ENCODE data around the gene MTR. TPM values are rescaled to one million over a fixed set of nuclear protein-coding genes. Genes with fewer than 3 reads are reported as not detected.
"Not testable (repeated sequence)": the region's sequence is repeated elsewhere in the genome, so short reads cannot be mapped to it uniquely, and the experiment has no call there.

MTR gene
- total RNA-seq, 1 experiment from 2014 or later, result 35.5 TPM

DNA sequence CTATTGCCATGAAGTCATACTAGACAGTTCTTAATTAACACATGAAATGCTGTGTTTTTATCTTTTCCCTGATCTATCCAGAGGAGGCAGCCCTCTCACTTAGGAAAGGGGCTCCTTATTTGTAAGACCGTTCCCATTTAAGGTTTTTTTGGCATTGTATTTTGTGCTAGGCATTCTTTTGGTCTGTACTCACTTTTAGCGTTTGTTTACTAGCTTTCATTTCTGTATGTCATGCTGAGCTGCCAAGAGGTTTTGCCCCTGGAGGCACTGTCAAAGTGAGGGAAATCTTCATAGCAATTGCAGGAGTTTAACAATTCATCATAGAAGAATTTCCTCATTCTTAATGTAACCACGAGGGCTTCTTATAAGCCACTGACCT, 59.5 kb downstream of the MTR start:
- Mint-ChIP-seq H3K27ac (no peak overlapping the region), H3K9me3 (no peaks in the 10 kb centered on the region), H3K4me3 (no peak overlapping the region), H3K27me3 (ENCODE audit: low read depth) (no peaks in the 10 kb centered on the region), H3K36me3 (ENCODE audit: insufficient read depth in 1 of 3, low read depth in 3 of 3) (peaks cover 18 to 44% (median 30%) of the 10 kb centered on the region in 3 experiments; a peak in 5 of 7 replicates), H3K4me1 (no peaks in the 10 kb centered on the region)
- DNase-seq, result no peak
- no CpG with 5 or more reads among the region's 3 CpGs for WGBS (ENCODE audit: extremely low coverage, insufficient read length, low lambda C conversion rate)
- H2BK5ac ChIP-seq (ENCODE audit: insufficient read length, low read length), result no peak overlapping the region
- no peak overlapping the region for H2BK15ac ChIP-seq (ENCODE audit: low read depth, low read length)
- H3K27me3 ChIP-seq (ENCODE audit: insufficient read depth, low read length), result no peaks in the 10 kb centered on the region
- no peak overlapping the region for H4K5ac ChIP-seq (ENCODE audit: insufficient read length, low read depth, low read length)
- H2AFZ ChIP-seq (ENCODE audit: low read length), result no peak overlapping the region
- no peaks in the 10 kb centered on the region for H3K23me2 ChIP-seq (ENCODE audit: insufficient read length, low read depth, low read length, poor library complexity, severe bottlenecking)
- H3K4me1 ChIP-seq (ENCODE audit: insufficient read depth, low read length), result no peaks in the 10 kb centered on the region
- H3T11ph ChIP-seq (ENCODE audit: low read length), result no peak overlapping the region
- H2BK120ac ChIP-seq (ENCODE audit: low read depth, low read length, poor library complexity, severe bottlenecking), result no peak overlapping the region
- H4K91ac ChIP-seq (ENCODE audit: insufficient read length, low read depth, low read length), result no peak overlapping the region
- no peak overlapping the region for H3K23ac ChIP-seq (ENCODE audit: insufficient read length, low read depth, low read length)
- no peak overlapping the region for H3K4me2 ChIP-seq (ENCODE audit: insufficient read depth, insufficient read length, low read length)
- no peak overlapping the region for H4K8ac ChIP-seq (replicated peaks; ENCODE audit: insufficient read length, low read depth, low read length)
- H4K20me1 ChIP-seq (ENCODE audit: control insufficient read depth, insufficient read depth, insufficient read length), result no peaks in the 10 kb centered on the region
- no peaks in the 10 kb centered on the region for H3K9me3 ChIP-seq (ENCODE audit: control insufficient read depth, low read depth, low read length)
- no peaks in the 10 kb centered on the region for H3K79me2 ChIP-seq (ENCODE audit: insufficient read depth, low read length)
- TF ChIP-seq, protein P1, sequence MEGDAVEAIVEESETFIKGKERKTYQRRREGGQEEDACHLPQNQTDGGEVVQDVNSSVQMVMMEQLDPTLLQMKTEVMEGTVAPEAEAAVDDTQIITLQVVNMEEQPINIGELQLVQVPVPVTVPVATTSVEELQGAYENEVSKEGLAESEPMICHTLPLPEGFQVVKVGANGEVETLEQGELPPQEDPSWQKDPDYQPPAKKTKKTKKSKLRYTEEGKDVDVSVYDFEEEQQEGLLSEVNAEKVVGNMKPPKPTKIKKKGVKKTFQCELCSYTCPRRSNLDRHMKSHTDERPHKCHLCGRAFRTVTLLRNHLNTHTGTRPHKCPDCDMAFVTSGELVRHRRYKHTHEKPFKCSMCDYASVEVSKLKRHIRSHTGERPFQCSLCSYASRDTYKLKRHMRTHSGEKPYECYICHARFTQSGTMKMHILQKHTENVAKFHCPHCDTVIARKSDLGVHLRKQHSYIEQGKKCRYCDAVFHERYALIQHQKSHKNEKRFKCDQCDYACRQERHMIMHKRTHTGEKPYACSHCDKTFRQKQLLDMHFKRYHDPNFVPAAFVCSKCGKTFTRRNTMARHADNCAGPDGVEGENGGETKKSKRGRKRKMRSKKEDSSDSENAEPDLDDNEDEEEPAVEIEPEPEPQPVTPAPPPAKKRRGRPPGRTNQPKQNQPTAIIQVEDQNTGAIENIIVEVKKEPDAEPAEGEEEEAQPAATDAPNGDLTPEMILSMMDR (conservative IDR thresholded peaks at IDR 0.05), result no peak
- H3K56ac ChIP-seq (ENCODE audit: insufficient read length, low read depth, low read length), result no peak overlapping the region
- no peak overlapping the region for H3K4ac ChIP-seq (ENCODE audit: low read depth, low read length)
- H3K79me1 ChIP-seq (ENCODE audit: insufficient read depth, low read depth, low read length, poor library complexity, severe bottlenecking), result no peaks in the 10 kb centered on the region
- H3K18ac ChIP-seq (ENCODE audit: insufficient read length, low read depth, low read length), result no peak overlapping the region
- no peak overlapping the region for H3K27ac ChIP-seq (ENCODE audit: insufficient read length, low read depth, low read length)
- H2BK12ac ChIP-seq (ENCODE audit: insufficient read length, low read depth, low read length), result no peak overlapping the region
- H3K14ac ChIP-seq (ENCODE audit: insufficient read depth, low read length), result no peak overlapping the region
- no peak overlapping the region for H2BK20ac ChIP-seq (ENCODE audit: low read depth, low read length, poor library complexity, severe bottlenecking)
- H2AK5ac ChIP-seq (ENCODE audit: insufficient read length, low read length), result no peak overlapping the region
- H3K9ac ChIP-seq (ENCODE audit: extremely low read depth, insufficient read length, low read length), result no peak overlapping the region

DNA sequence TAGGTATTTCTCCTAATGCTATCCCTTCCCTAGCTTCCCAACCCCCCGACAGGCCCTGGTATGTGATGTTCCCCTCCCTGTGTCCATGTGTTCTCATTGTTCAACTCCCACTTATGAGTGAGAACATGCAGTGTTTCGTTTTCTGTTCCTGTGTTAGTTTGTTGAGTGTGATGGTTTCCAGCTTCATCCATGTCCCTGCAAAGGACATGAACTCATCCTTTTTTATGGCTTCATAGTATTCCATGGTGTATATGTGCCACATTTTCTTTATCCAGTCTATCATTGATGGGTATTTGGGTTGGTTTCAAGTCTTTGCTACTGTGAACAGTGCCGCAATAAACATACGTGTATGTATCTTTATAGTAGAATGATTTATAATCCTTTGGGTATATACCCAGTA, 61.6 kb downstream of the MTR start:
- H2BK5ac ChIP-seq (ENCODE audit: insufficient read length, low read length); H3K4me1 Mint-ChIP-seq; H3K9ac ChIP-seq (ENCODE audit: extremely low read depth, insufficient read length, low read length); H3K79me1 ChIP-seq (ENCODE audit: insufficient read depth, low read depth, low read length, poor library complexity, severe bottlenecking); H3K27ac ChIP-seq (ENCODE audit: insufficient read length, low read depth, low read length); DNase-seq; H3K4me1 ChIP-seq (ENCODE audit: insufficient read depth, low read length); H4K91ac ChIP-seq (ENCODE audit: insufficient read length, low read depth, low read length); H3K14ac ChIP-seq (ENCODE audit: insufficient read depth, low read length); H3K9me3 Mint-ChIP-seq; H3T11ph ChIP-seq (ENCODE audit: low read length); H2BK12ac ChIP-seq (ENCODE audit: insufficient read length, low read depth, low read length); H3K23me2 ChIP-seq (ENCODE audit: insufficient read length, low read depth, low read length, poor library complexity, severe bottlenecking); H4K5ac ChIP-seq (ENCODE audit: insufficient read length, low read depth, low read length); H3K56ac ChIP-seq (ENCODE audit: insufficient read length, low read depth, low read length); H2AFZ ChIP-seq (ENCODE audit: low read length); H3K4me2 ChIP-seq (ENCODE audit: insufficient read depth, insufficient read length, low read length); H3K4ac ChIP-seq (ENCODE audit: low read depth, low read length); H2BK20ac ChIP-seq (ENCODE audit: low read depth, low read length, poor library complexity, severe bottlenecking); H2BK120ac ChIP-seq (ENCODE audit: low read depth, low read length, poor library complexity, severe bottlenecking); H4K8ac ChIP-seq (replicated peaks; ENCODE audit: insufficient read length, low read depth, low read length); H3K79me2 ChIP-seq (ENCODE audit: insufficient read depth, low read length); H3K27me3 ChIP-seq (ENCODE audit: insufficient read depth, low read length); H4K20me1 ChIP-seq (ENCODE audit: control insufficient read depth, insufficient read depth, insufficient read length); H3K18ac ChIP-seq (ENCODE audit: insufficient read length, low read depth, low read length); H3K9me3 ChIP-seq (ENCODE audit: control insufficient read depth, low read depth, low read length); H2BK15ac ChIP-seq (ENCODE audit: low read depth, low read length); H3K27me3 Mint-ChIP-seq (ENCODE audit: low read depth); H3K23ac ChIP-seq (ENCODE audit: insufficient read length, low read depth, low read length); H3K4me3 Mint-ChIP-seq; H2AK5ac ChIP-seq (ENCODE audit: insufficient read length, low read length): not testable (repeated sequence)
- no CpG with 5 or more reads among the region's 4 CpGs for WGBS (ENCODE audit: extremely low coverage, insufficient read length, low lambda C conversion rate)
- peaks cover 21 to 48% (median 32%) of the 10 kb centered on the region in 3 experiments; a peak in 5 of 7 replicates for H3K36me3 Mint-ChIP-seq (ENCODE audit: insufficient read depth in 1 of 3, low read depth in 3 of 3)
- peak overlapping the region in 1 of 3 experiments; percentile 78; a peak in 1 of 7 replicates for H3K27ac Mint-ChIP-seq
